Upper lobe of right lung (tissue), 1 donor: ENCODE results near the gene NRP2. TPM values are rescaled to one million over a fixed set of nuclear protein-coding genes. Genes with fewer than 3 reads are reported as not detected.

Experiments
- ATAC-seq: fragments of 200-7000 bp; cut with Tn5 transposase; one replicate; pipeline ENCODE4 v1.9.1; 2020; ENCODE audit warnings: mild to moderate bottlenecking, moderate library complexity
- DNase-seq: peaks from one replicate; pipeline ENCODE4 v3.0.0-alpha.2; 2020
- H3K27ac ChIP-seq: fragments of 200-600 bp; one replicate; pipeline ENCODE4 v1.8.0; 2022
- H3K27me3 ChIP-seq: fragments of 200-600 bp; one replicate; pipeline ENCODE4 v1.8.0; 2022; ENCODE audit warnings: mild to moderate bottlenecking
- H3K36me3 ChIP-seq: fragments of 200-600 bp; one replicate; pipeline ENCODE4 v1.8.0; 2022
- H3K4me1 ChIP-seq: fragments of 200-600 bp; one replicate; pipeline ENCODE4 v1.8.0; 2022
- H3K4me3 ChIP-seq: fragments of 200-600 bp; one replicate; pipeline ENCODE4 v1.8.0; 2022; ENCODE audit warnings: mild to moderate bottlenecking
- H3K9me3 ChIP-seq: fragments of 200-600 bp; one replicate; pipeline ENCODE4 v1.8.0; 2022
- CTCF ChIP-seq: fragments of 200-600 bp; IDR thresholded peaks from one replicate; pipeline ENCODE4 v1.8.0; 2022; ENCODE audit warnings: antibody characterized with exemption
- intact Hi-C: fragments of 100-400 bp; cut with DNase I; formaldehyde crosslinking; loops from one replicate; pipeline ENCODE4 v1.11.0; 2022
- total RNA-seq: library from RNA; stranded (reverse); fragmentation: NEBNext Ultra II Directional; extraction: Animal tissue kit (Norgen Biotek cat#: 25700); gene quantifications from one replicate; pipeline ENCODE4 v1.2.1, GENCODE V29; 2021
- donor health status: DM: no; HTN: yes; CAD: no; lungs with severe emphysema.

Gene NRP2
- total RNA-seq, 1 donor from 2014 or later, result 75.3 TPM

GRCh38 chr2:205792908-205793307 is 110.6 kb downstream of the NRP2 start:
- H3K4me1 ChIP-seq, result no peaks in the 10 kb centered on the region
- H3K36me3 ChIP-seq, result peaks cover 31% of the 10 kb centered on the region
- DNase-seq (no peak), ATAC-seq (no peak)
- no peak for TF ChIP-seq CTCF
- no peak overlapping the region for H3K4me3 ChIP-seq
- intact Hi-C loops, result no loop called here
- H3K9me3 ChIP-seq, result no peaks in the 10 kb centered on the region
- no peaks in the 10 kb centered on the region for H3K27me3 ChIP-seq
- no peak overlapping the region for H3K27ac ChIP-seq

- TF ChIP-seq CTCF, result no peak
- ATAC-seq (no peak), DNase-seq (no peak)
- Histone ChIP-seq H3K36me3 (peaks cover 29% of the 10 kb centered on the region), H3K4me1 (peaks cover 23% of the 10 kb centered on the region), H3K9me3 (peaks cover 8% of the 10 kb centered on the region), H3K27ac (no peak overlapping the region), H3K27me3 (no peaks in the 10 kb centered on the region), H3K4me3 (no peak overlapping the region)
- intact Hi-C loops, result no loop called here
Measured at GRCh38 chr2:205796805-205797313, 114.6 kb downstream of the NRP2 start.

DNA sequence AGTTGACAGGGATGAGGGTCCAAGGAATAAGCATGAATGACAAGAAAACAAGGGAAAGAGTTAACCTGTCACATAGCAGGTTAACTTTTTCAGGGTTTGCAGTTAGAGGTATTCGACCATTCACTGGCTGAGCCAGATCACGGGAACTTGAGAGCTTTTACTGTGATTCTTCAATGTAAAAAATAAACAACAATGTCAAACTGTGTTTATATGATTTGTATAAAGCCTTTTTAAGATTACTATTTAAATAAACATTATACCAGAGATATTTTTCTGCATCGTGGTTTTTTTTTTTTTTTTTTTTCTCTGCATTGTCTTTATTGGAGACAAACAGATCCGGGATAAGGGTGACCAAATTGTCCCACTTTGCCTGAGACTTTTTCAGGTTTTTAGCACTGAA is 115.6 kb downstream of the NRP2 start:
- Histone ChIP-seq H3K27me3 (no peaks in the 10 kb centered on the region), H3K4me3 (no peak overlapping the region), H3K9me3 (peaks cover 8% of the 10 kb centered on the region), H3K27ac (no peak overlapping the region), H3K4me1 (peaks cover 28% of the 10 kb centered on the region), H3K36me3 (peaks cover 20% of the 10 kb centered on the region)
- no peak for ATAC-seq
- DNase-seq, result no peak
- TF ChIP-seq CTCF, result no peak
- intact Hi-C loops, result no loop called here

GRCh38 chr2:205800224-205800623 is 117.9 kb downstream of the NRP2 start:
- Histone ChIP-seq H3K27me3 (no peaks in the 10 kb centered on the region), H3K4me3 (no peak overlapping the region), H3K27ac (peak overlapping the region; percentile 76), H3K36me3 (peaks cover under 1% of the 10 kb centered on the region), H3K4me1 (peaks cover 28% of the 10 kb centered on the region), H3K9me3 (peaks cover 8% of the 10 kb centered on the region)
- DNase-seq, result no peak
- TF ChIP-seq CTCF, result no peak
- peak; percentile 25 for ATAC-seq
- intact Hi-C loops, result no loop called here

GRCh38 chr2:205800773-205801172 is 118.5 kb downstream of the NRP2 start:
- H3K27me3 ChIP-seq, result no peaks in the 10 kb centered on the region
- no peak for TF ChIP-seq CTCF
- DNase-seq (no peak), ATAC-seq (peak; percentile 63)
- peaks cover 8% of the 10 kb centered on the region for H3K9me3 ChIP-seq
- H3K4me1 ChIP-seq, result peaks cover 28% of the 10 kb centered on the region
- H3K4me3 ChIP-seq, result no peak overlapping the region
- intact Hi-C loops, result no loop called here
- no peaks in the 10 kb centered on the region for H3K36me3 ChIP-seq
- H3K27ac ChIP-seq, result peak overlapping the region; percentile 76

- no peaks in the 10 kb centered on the region for H3K27me3 ChIP-seq
- peak overlapping the region; percentile 24 for H3K27ac ChIP-seq
Measured at GRCh38 chr2:205802065-205802464, 119.8 kb downstream of the NRP2 start.

More at GRCh38 chr2:205802065-205802464, 119.8 kb downstream of the NRP2 start:
- Histone ChIP-seq H3K4me3 (no peak overlapping the region), H3K36me3 (no peaks in the 10 kb centered on the region), H3K4me1 (peaks cover 28% of the 10 kb centered on the region), H3K9me3 (peaks cover 8% of the 10 kb centered on the region)
- intact Hi-C loops, result no loop called here
- ATAC-seq (no peak), DNase-seq (no peak)
- no peak for TF ChIP-seq CTCF
